GM19240 (cell line): ENCODE results near the gene UNC45A.
A peak's percentile ranks its signal among the peaks of the same experiment; 100 is the strongest.
"Not testable (repeated sequence)": the region's sequence is repeated elsewhere in the genome, so short reads cannot be mapped to it uniquely, and the experiment has no call there.

Experiments used
- DNase-seq: peaks from one replicate; pipeline ENCODE4 v3.0.0; 2011; ENCODE audit warnings: low spot score; ENCODE audit not compliant: insufficient read length

UNC45A gene

GRCh38 chr15:90915808-90916440 lies 19.2 kb upstream of the UNC45A start:
- no peak for DNase-seq

- no peak for DNase-seq
Measured at GRCh38 chr15:90916461-90916860, 18.6 kb upstream of the UNC45A start.

DNA sequence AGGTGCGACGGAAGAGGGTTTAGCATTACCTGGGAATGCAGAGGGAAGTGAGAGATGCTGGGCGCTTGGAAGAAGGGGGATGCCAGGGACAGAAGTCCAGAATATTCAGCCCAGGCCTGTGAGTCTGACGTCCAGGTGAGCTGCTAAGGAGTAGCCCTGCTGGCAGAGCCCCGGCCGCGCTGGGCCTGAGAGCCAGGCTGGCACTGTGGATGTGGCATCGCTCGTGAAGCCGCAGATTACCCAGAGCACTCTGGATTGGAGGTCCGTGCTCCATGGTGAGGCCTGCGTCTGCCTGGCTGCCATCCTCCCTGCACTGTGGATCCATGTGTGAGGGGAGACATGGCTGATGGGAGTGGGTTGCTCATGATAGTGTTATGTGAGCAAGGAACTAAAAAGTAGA lies 17.5 kb upstream of the UNC45A start:
- DNase-seq: no peak

DNA sequence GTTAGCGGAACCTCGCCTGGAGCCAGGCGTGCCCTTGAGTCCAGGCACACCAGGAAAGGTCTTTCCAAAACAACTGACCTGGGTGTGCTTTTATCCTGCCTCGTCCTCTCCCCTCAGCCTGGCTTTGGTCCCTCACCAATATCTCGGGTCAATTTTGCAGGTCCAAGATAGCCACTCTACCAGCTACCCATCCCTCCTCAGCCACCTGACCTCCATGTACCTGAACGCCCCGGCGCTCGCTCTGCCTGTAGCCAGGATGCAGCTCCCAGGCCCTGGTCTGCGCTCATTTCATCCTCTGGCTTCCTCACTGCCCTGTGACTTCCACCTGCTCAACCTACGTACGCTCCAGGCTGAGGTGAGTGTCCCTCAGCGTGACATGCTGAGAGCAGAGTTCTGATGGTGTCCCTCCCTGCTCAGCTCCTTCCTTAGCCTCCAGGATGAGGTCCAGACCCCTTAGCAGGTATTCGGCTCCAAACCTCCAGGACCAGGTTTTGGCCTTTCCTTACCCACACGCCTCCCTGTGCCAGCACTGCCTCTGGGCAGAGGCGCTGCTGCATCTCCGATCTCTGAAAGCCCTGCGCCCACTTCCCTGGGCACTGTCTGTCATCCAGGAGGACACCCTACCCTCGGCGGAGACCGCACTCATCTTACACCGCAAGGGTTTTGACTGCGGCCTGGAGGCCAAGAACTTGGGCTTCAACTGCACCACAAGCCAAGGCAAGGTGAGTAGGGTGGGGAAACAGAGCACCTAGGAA lies 16.9 kb upstream of the UNC45A start:
- no peak for DNase-seq

DNA sequence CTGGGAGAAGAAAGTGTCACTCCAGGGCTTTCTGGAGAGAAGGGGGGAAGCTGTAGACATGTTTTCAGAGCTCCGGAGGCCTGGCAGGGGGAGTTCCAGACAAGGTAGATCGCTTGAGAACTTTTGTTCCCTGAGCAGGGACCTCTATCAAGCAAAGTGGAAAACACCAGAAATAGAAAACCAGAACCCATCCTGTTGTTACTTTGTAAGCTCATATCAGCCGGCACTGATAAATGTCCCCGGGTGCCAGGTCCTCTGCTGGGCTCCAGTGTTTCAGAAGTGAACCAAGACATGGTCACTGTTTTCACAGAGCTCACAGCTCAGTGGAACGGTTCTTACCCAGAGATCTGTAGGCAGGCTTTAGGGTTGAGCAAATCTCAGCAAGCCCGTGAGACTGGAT lies 16.2 kb upstream of the UNC45A start:
- DNase-seq: no peak

GRCh38 chr15:90921887-90922286 lies 13.2 kb upstream of the UNC45A start:
- DNase-seq: no peak

DNA sequence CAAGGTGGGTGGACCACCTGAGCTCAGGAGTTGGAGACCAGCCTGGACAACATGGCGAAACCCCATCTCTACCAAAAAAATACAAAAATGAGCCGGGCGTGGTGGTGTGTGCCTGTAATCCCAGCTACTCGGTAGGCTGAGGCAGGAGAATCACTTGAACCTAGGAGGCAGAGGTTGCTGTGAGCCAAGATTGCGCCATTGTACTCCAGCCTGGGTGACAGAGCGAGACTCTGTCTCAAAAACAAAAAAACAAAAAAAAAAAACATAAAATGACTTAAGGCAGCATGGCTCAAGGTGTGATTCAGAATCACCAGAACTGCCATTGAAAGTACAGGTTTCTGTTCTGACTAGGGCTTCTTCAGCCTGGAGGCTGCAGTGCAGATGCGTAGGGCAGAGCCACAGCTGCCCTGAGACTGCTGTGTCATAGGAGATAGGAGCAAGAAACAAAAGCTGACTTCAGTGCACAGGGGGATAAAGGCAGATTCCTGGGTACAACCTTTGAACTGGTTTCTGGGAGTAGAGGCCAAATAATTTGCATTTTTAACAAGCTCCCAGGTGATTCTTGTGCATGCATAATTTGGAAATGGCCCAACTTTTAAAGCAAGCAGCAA lies 12.3 kb upstream of the UNC45A start:
- peak; percentile 80 for DNase-seq

DNA sequence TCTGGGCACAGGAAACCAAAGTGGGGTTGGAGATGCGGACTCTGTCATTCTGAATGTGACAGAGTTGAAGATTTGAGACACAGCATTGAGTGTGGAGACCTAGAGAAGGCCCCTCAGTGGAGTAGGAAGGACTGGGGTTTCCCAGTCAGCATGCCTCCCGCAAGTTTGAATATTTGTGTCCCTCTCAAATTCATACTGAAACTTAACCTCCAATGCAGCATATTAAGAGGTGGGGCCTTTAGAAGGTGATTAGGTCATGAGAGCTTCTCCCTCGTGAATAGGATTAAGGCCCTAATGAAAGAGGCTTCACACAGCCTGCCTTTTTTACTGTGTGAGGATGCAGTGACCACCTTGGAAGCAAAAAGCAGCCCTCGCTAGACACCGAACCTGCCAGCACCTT lies 10.7 kb upstream of the UNC45A start:
- peak; percentile 65 for DNase-seq

- DNase-seq: not testable (repeated sequence)
Measured at GRCh38 chr15:90926766-90927165, 8.3 kb upstream of the UNC45A start.

GRCh38 chr15:90928106-90928505 lies 7.0 kb upstream of the UNC45A start:
- DNase-seq: not testable (repeated sequence)

GRCh38 chr15:90929246-90930019 lies 5.7 kb upstream of the UNC45A start:
- no peak for DNase-seq

DNA sequence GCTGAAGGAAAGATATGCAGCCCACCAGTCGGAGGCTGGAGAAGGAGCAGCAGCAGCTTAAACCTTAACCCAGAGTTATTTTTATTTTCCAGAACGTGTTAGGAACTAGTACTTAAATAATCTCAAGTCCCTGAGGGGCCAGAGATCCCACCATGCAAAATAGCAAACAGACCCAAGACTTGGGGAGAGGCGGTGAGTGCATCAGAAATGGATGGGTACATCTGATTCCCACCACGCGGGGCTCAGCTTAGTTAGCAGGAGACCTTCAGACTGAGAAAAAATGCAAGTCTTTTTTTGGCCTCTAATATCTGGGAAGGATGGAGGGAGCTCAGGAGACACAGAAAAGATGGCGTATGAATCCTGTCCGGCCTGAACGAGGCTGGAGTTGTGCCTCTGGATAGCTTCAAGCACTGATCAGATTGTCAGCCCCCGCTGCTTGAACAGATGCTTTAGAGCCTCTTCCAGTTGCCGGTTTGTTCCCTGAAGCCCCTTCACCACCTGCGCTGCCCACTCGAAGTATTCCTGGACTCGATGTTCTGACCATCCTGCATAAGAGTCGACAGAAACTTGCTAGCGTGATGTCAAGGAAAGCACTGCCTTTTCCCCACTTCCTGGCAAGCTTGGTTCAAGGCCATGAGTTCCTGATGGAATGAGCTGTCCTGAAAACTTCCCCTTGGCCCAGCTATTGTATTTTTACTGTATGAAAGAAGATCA lies 4.1 kb upstream of the UNC45A start:
- DNase-seq: no peak

GRCh38 chr15:90931575-90931827 lies 3.6 kb upstream of the UNC45A start:
- no peak for DNase-seq

GRCh38 chr15:90931828-90932659 lies 3.0 kb upstream of the UNC45A start, which contains the start of gene HDDC3:
Gene HDDC3 (minus strand): TSS chr15:90932549. CDS start chr15:90932540, 9 bp downstream.
- DNase-seq: peak; percentile 65

DNA sequence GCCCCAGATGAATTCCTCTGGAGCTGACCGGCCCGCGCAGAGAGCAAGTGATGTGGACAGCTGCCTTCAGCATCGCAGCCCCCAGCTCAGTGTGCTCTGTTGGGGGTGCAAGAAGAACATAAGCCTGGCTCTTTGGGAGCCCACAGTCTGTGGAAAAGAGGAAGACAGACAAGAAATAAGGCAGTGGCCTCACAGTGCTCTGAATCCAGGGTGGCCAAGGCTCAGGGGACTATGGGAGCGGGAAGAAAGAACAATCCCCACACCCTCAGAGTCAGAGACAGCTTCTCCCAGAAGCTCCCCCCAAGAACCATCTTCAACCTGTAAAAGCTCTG lies 2.5 kb upstream of the UNC45A start:
- no peak for DNase-seq

- no peak for DNase-seq
Measured at GRCh38 chr15:90933301-90933700, 1.8 kb upstream of the UNC45A start.

GRCh38 chr15:90934256-90934948 lies 683 bp upstream of the UNC45A start:
- peak; percentile 76 for DNase-seq

- no peak for DNase-seq
Measured at GRCh38 chr15:90936823-90937222, 1.7 kb downstream of the UNC45A start.

- DNase-seq: no peak
Measured at GRCh38 chr15:90938261-90938660, 3.2 kb downstream of the UNC45A start.

- no peak for DNase-seq
Measured at GRCh38 chr15:90939756-90940155, 4.7 kb downstream of the UNC45A start.
